ENCODE data around the gene SOS2. TPM values are rescaled to one million over a fixed set of nuclear protein-coding genes. Genes with fewer than 3 reads are reported as not detected.

The SOS2 gene
- total RNA-seq, 2 donors from 2014 or later = 38.2 to 41.7 TPM

GRCh38 chr14:50101417-50101816 is 130.0 kb downstream of the SOS2 start:
- DNase-seq (no peak), ATAC-seq (replicated peaks in 1 of 2) (no peak)
- Mint-ChIP-seq H3K4me1 (ENCODE audit: low read depth) (peaks cover 63% of the 10 kb centered on the region), H3K27ac (peak overlapping the region; percentile 26), H3K36me3 (ENCODE audit: insufficient read depth in 2 of 2) (peaks cover 4 to 13% of the 10 kb centered on the region in 2 donors), H3K27me3 (ENCODE audit: low read depth) (no peaks in the 10 kb centered on the region), H3K9me3 (no peaks in the 10 kb centered on the region), H3K4me3 (peak overlapping the region in 1 of 2 donors; percentile 5)

GRCh38 chr14:50100805-50101204 is 130.6 kb downstream of the SOS2 start:
- Mint-ChIP-seq H3K27ac (peak overlapping the region; percentile 64), H3K4me1 (ENCODE audit: low read depth) (peaks cover 69% of the 10 kb centered on the region), H3K36me3 (ENCODE audit: insufficient read depth in 2 of 2) (peaks cover 4 to 15% of the 10 kb centered on the region in 2 donors), H3K27me3 (ENCODE audit: low read depth) (no peaks in the 10 kb centered on the region), H3K9me3 (no peaks in the 10 kb centered on the region), H3K4me3 (peak overlapping the region in 1 of 2 donors; percentile 65)
- DNase-seq (no peak), ATAC-seq (replicated peaks in 1 of 2) (no peak)

- no peaks in the 10 kb centered on the region for H3K9me3 Mint-ChIP-seq
- H3K27ac Mint-ChIP-seq = peak overlapping the region; percentile 36
- ATAC-seq (replicated peaks in 1 of 2) (peak; percentile 53 to 75), DNase-seq (peak in 1 of 2 donors; percentile 30)
- H3K4me1 Mint-ChIP-seq (ENCODE audit: low read depth) = peaks cover 73% of the 10 kb centered on the region
- H3K27me3 Mint-ChIP-seq (ENCODE audit: low read depth) = no peaks in the 10 kb centered on the region
- H3K4me3 Mint-ChIP-seq = peak overlapping the region; percentile 30 to 65
- peaks cover 4 to 17% of the 10 kb centered on the region in 2 donors for H3K36me3 Mint-ChIP-seq (ENCODE audit: insufficient read depth in 2 of 2)
These were observed 132.0 kb downstream of the SOS2 start for GRCh38 chr14:50099335-50099734.

GRCh38 chr14:50095895-50096294 is 135.5 kb downstream of the SOS2 start:
- H3K4me1 Mint-ChIP-seq (ENCODE audit: low read depth) = peaks cover 84% of the 10 kb centered on the region

GRCh38 chr14:50094056-50094755 is 137.2 kb downstream of the SOS2 start:
- H3K27ac Mint-ChIP-seq = no peak overlapping the region
- peaks cover 0 to 1% of the 10 kb centered on the region in 2 donors for H3K9me3 Mint-ChIP-seq
- H3K36me3 Mint-ChIP-seq (ENCODE audit: insufficient read depth in 2 of 2) = peaks cover 4 to 11% of the 10 kb centered on the region in 2 donors
- no peaks in the 10 kb centered on the region for H3K27me3 Mint-ChIP-seq (ENCODE audit: low read depth)
- H3K4me1 Mint-ChIP-seq (ENCODE audit: low read depth) = peaks cover 80% of the 10 kb centered on the region
- DNase-seq (no peak), ATAC-seq (replicated peaks in 1 of 2) (no peak)
- no peak overlapping the region for H3K4me3 Mint-ChIP-seq

More at GRCh38 chr14:50095895-50096294, 135.5 kb downstream of the SOS2 start:
- DNase-seq (no peak), ATAC-seq (replicated peaks in 1 of 2) (peak; percentile 65 to 73)
- Mint-ChIP-seq H3K27me3 (ENCODE audit: low read depth) (no peaks in the 10 kb centered on the region), H3K9me3 (no peaks in the 10 kb centered on the region), H3K36me3 (ENCODE audit: insufficient read depth in 2 of 2) (peaks cover 2 to 15% of the 10 kb centered on the region in 2 donors), H3K27ac (peak overlapping the region; percentile 62), H3K4me3 (peak overlapping the region; percentile 50 to 79)

- DNase-seq = no peak
- H3K4me3 Mint-ChIP-seq = no peak overlapping the region
- peaks cover 4 to 10% of the 10 kb centered on the region in 2 donors for H3K36me3 Mint-ChIP-seq (ENCODE audit: insufficient read depth in 2 of 2)
- ATAC-seq (replicated peaks in 1 of 2) = no peak
- peaks cover 0 to 1% of the 10 kb centered on the region in 2 donors for H3K9me3 Mint-ChIP-seq
- no peaks in the 10 kb centered on the region for H3K27me3 Mint-ChIP-seq (ENCODE audit: low read depth)
- H3K27ac Mint-ChIP-seq = no peak overlapping the region
- peaks cover 83% of the 10 kb centered on the region for H3K4me1 Mint-ChIP-seq (ENCODE audit: low read depth)
These were observed 137.9 kb downstream of the SOS2 start for GRCh38 chr14:50093496-50093895.

- DNase-seq (no peak), ATAC-seq (replicated peaks in 1 of 2) (no peak)
- H3K4me3 Mint-ChIP-seq = no peak overlapping the region
- peaks cover 93% of the 10 kb centered on the region for H3K4me1 Mint-ChIP-seq (ENCODE audit: low read depth)
- peaks cover 6 to 10% of the 10 kb centered on the region in 2 donors for H3K36me3 Mint-ChIP-seq (ENCODE audit: insufficient read depth in 2 of 2)
- H3K9me3 Mint-ChIP-seq = peaks cover 0 to 1% of the 10 kb centered on the region in 2 donors
- H3K27me3 Mint-ChIP-seq (ENCODE audit: low read depth) = no peaks in the 10 kb centered on the region
- H3K27ac Mint-ChIP-seq = no peak overlapping the region
These were observed 139.3 kb downstream of the SOS2 start for GRCh38 chr14:50092006-50092555.

GRCh38 chr14:50091240-50091913 is 140.0 kb downstream of the SOS2 start:
- no peak overlapping the region for H3K27ac Mint-ChIP-seq
- DNase-seq (no peak), ATAC-seq (replicated peaks in 1 of 2) (no peak)
- no peaks in the 10 kb centered on the region for H3K27me3 Mint-ChIP-seq (ENCODE audit: low read depth)
- peaks cover 0 to 1% of the 10 kb centered on the region in 2 donors for H3K9me3 Mint-ChIP-seq
- H3K36me3 Mint-ChIP-seq (ENCODE audit: insufficient read depth in 2 of 2) = peaks cover 4% of the 10 kb centered on the region in 2 donors
- H3K4me1 Mint-ChIP-seq (ENCODE audit: low read depth) = peaks cover 93% of the 10 kb centered on the region
- H3K4me3 Mint-ChIP-seq = no peak overlapping the region

GRCh38 chr14:50089208-50089607 is 142.2 kb downstream of the SOS2 start:
- Mint-ChIP-seq H3K4me3 (peak overlapping the region in 1 of 2 donors; percentile 25), H3K9me3 (peaks cover 0 to 1% of the 10 kb centered on the region in 2 donors), H3K27ac (no peak overlapping the region), H3K36me3 (ENCODE audit: insufficient read depth in 2 of 2) (peaks cover 1 to 4% of the 10 kb centered on the region in 2 donors), H3K4me1 (ENCODE audit: low read depth) (peaks cover 97% of the 10 kb centered on the region), H3K27me3 (ENCODE audit: low read depth) (no peaks in the 10 kb centered on the region)
- ATAC-seq (replicated peaks in 1 of 2) = no peak
- DNase-seq = no peak

- Mint-ChIP-seq H3K9me3 (peaks cover 0 to 1% of the 10 kb centered on the region in 2 donors), H3K4me1 (ENCODE audit: low read depth) (peaks cover 97% of the 10 kb centered on the region), H3K27ac (no peak overlapping the region), H3K27me3 (ENCODE audit: low read depth) (no peaks in the 10 kb centered on the region), H3K36me3 (ENCODE audit: insufficient read depth in 2 of 2) (peaks cover 1 to 4% of the 10 kb centered on the region in 2 donors), H3K4me3 (peak overlapping the region; percentile 25 to 68)
- DNase-seq (no peak), ATAC-seq (replicated peaks in 1 of 2) (no peak)
These were observed 142.6 kb downstream of the SOS2 start for GRCh38 chr14:50088731-50089130.

- peak overlapping the region; percentile 68 to 74 for H3K4me3 Mint-ChIP-seq
- peaks cover 0 to 1% of the 10 kb centered on the region in 2 donors for H3K9me3 Mint-ChIP-seq
- peaks cover 1 to 4% of the 10 kb centered on the region in 2 donors for H3K36me3 Mint-ChIP-seq (ENCODE audit: insufficient read depth in 2 of 2)
- peaks cover 97% of the 10 kb centered on the region for H3K4me1 Mint-ChIP-seq (ENCODE audit: low read depth)
- ATAC-seq (replicated peaks in 1 of 2) (no peak), DNase-seq (no peak)
- peak overlapping the region; percentile 51 for H3K27ac Mint-ChIP-seq
- no peaks in the 10 kb centered on the region for H3K27me3 Mint-ChIP-seq (ENCODE audit: low read depth)
These were observed 143.3 kb downstream of the SOS2 start for GRCh38 chr14:50088117-50088515.

- peaks cover 97% of the 10 kb centered on the region for H3K4me1 Mint-ChIP-seq (ENCODE audit: low read depth)
- peak overlapping the region; percentile 51 for H3K27ac Mint-ChIP-seq
- peaks cover 1 to 4% of the 10 kb centered on the region in 2 donors for H3K36me3 Mint-ChIP-seq (ENCODE audit: insufficient read depth in 2 of 2)
- peaks cover 0 to 1% of the 10 kb centered on the region in 2 donors for H3K9me3 Mint-ChIP-seq
- peak overlapping the region; percentile 68 to 74 for H3K4me3 Mint-ChIP-seq
- no peaks in the 10 kb centered on the region for H3K27me3 Mint-ChIP-seq (ENCODE audit: low read depth)
- DNase-seq (no peak), ATAC-seq (replicated peaks in 1 of 2) (no peak)
These were observed 143.8 kb downstream of the SOS2 start for GRCh38 chr14:50087341-50088116.
